ENCODE measurements around the gene NSUN3.

DNA sequence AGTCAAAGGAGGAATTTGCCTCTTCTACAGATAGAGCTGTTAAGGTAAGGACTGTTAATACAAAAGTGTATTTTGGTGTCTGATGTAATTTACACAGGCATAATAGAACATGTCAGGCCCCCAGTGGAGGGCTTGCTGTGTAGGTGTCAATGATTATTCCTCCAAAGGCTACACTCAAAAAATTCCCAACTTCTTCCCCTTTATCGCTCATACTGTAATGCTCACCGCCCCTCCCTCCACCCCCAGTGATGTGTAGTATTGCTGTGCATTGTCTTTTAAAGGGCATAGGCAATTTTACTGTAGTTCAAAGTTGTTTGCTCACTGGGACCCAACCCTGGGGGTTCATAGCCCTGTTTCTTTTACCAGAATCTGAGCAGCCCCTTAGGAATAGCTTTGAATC, 32.2 kb downstream of the NSUN3 start:
- TF ChIP-seq ZBTB11 (CRISPR knock-in tag; IDR thresholded peaks at IDR 0.05) = no peak
- TF ChIP-seq CEBPB (IDR thresholded peaks at IDR 0.05; ENCODE audit: borderline replicate concordance in 1 of 2, low read depth in 2 of 2, low read length in 2 of 2) = no peak
- TF ChIP-seq, protein P1, sequence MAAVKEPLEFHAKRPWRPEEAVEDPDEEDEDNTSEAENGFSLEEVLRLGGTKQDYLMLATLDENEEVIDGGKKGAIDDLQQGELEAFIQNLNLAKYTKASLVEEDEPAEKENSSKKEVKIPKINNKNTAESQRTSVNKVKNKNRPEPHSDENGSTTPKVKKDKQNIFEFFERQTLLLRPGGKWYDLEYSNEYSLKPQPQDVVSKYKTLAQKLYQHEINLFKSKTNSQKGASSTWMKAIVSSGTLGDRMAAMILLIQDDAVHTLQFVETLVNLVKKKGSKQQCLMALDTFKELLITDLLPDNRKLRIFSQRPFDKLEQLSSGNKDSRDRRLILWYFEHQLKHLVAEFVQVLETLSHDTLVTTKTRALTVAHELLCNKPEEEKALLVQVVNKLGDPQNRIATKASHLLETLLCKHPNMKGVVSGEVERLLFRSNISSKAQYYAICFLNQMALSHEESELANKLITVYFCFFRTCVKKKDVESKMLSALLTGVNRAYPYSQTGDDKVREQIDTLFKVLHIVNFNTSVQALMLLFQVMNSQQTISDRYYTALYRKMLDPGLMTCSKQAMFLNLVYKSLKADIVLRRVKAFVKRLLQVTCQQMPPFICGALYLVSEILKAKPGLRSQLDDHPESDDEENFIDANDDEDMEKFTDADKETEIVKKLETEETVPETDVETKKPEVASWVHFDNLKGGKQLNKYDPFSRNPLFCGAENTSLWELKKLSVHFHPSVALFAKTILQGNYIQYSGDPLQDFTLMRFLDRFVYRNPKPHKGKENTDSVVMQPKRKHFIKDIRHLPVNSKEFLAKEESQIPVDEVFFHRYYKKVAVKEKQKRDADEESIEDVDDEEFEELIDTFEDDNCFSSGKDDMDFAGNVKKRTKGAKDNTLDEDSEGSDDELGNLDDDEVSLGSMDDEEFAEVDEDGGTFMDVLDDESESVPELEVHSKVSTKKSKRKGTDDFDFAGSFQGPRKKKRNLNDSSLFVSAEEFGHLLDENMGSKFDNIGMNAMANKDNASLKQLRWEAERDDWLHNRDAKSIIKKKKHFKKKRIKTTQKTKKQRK (IDR thresholded peaks at IDR 0.05; ENCODE audit: low read depth, low read length) = no peak
- no peak for TF ChIP-seq REST (IDR thresholded peaks at IDR 0.05; ENCODE audit: low read depth, low read length)
- no peak for TF ChIP-seq ELK1 (IDR thresholded peaks at IDR 0.05; ENCODE audit: low read depth, low read length)
- TF ChIP-seq BCL11A (IDR thresholded peaks at IDR 0.05; ENCODE audit: low read depth, low read length) = no peak
- TF ChIP-seq SUZ12 (IDR thresholded peaks at IDR 0.05; ENCODE audit: unreplicated experiment) = no peak
- TF ChIP-seq FOXM1 (IDR thresholded peaks at IDR 0.05; ENCODE audit: low read depth, low read length) = no peak
- TF ChIP-seq ZNF384 (IDR thresholded peaks at IDR 0.05; ENCODE audit: borderline replicate concordance, low read depth, low read length) = no peak
- no peak for TF ChIP-seq RELA (IDR thresholded peaks at IDR 0.05; ENCODE audit: borderline replicate concordance, partially characterized antibody)
- TF ChIP-seq, protein P2, sequence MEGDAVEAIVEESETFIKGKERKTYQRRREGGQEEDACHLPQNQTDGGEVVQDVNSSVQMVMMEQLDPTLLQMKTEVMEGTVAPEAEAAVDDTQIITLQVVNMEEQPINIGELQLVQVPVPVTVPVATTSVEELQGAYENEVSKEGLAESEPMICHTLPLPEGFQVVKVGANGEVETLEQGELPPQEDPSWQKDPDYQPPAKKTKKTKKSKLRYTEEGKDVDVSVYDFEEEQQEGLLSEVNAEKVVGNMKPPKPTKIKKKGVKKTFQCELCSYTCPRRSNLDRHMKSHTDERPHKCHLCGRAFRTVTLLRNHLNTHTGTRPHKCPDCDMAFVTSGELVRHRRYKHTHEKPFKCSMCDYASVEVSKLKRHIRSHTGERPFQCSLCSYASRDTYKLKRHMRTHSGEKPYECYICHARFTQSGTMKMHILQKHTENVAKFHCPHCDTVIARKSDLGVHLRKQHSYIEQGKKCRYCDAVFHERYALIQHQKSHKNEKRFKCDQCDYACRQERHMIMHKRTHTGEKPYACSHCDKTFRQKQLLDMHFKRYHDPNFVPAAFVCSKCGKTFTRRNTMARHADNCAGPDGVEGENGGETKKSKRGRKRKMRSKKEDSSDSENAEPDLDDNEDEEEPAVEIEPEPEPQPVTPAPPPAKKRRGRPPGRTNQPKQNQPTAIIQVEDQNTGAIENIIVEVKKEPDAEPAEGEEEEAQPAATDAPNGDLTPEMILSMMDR (IDR thresholded peaks at IDR 0.05 in 2 of 3, conservative IDR thresholded peaks at IDR 0.05 in 1 of 3; ENCODE audit: control insufficient read depth in 2 of 3, extremely low read depth in 1 of 3, insufficient read depth in 1 of 3, low read depth in 3 of 3, low read length in 3 of 3) = no peak
